Measurements from ENCODE around the gene RHO. TPM values are rescaled to one million over a fixed set of nuclear protein-coding genes. Genes with fewer than 3 reads are reported as not detected.

The RHO gene
- total RNA-seq, 1 experiment from 2014 or later: not detected

GRCh38 chr3:129492691-129493090 lies 35.7 kb upstream of the RHO start:
- Histone ChIP-seq H4K5ac (ENCODE audit: insufficient read length, low read depth, low read length) (no peak overlapping the region), H3K79me2 (ENCODE audit: insufficient read depth, low read length) (no peaks in the 10 kb centered on the region), H2BK20ac (ENCODE audit: low read depth, low read length, poor library complexity, severe bottlenecking) (no peak overlapping the region), H3K4ac (ENCODE audit: low read depth, low read length) (no peak overlapping the region), H2BK15ac (ENCODE audit: low read depth, low read length) (no peak overlapping the region), H3K23me2 (ENCODE audit: insufficient read length, low read depth, low read length, poor library complexity, severe bottlenecking) (no peaks in the 10 kb centered on the region), H3K9me3 (ENCODE audit: control insufficient read depth, low read depth, low read length) (no peaks in the 10 kb centered on the region), H3K79me1 (ENCODE audit: insufficient read depth, low read depth, low read length, poor library complexity, severe bottlenecking) (no peaks in the 10 kb centered on the region), H3T11ph (ENCODE audit: low read length) (no peak overlapping the region), H3K14ac (ENCODE audit: insufficient read depth, low read length) (no peak overlapping the region), H3K23ac (ENCODE audit: insufficient read length, low read depth, low read length) (no peak overlapping the region), H2BK5ac (ENCODE audit: insufficient read length, low read length) (no peak overlapping the region), H3K4me2 (ENCODE audit: insufficient read depth, insufficient read length, low read length) (no peak overlapping the region), H2BK120ac (ENCODE audit: low read depth, low read length, poor library complexity, severe bottlenecking) (no peak overlapping the region), H4K91ac (ENCODE audit: insufficient read length, low read depth, low read length) (no peak overlapping the region), H3K9ac (ENCODE audit: extremely low read depth, insufficient read length, low read length) (no peak overlapping the region), H3K4me1 (ENCODE audit: insufficient read depth, low read length) (peaks cover 6% of the 10 kb centered on the region; the same call in 1 of the 2 replicates), H3K27me3 (ENCODE audit: insufficient read depth, low read length) (no peaks in the 10 kb centered on the region; the same call in 1 of the 2 replicates), H3K56ac (ENCODE audit: insufficient read length, low read depth, low read length) (no peak overlapping the region), H2BK12ac (ENCODE audit: insufficient read length, low read depth, low read length) (no peak overlapping the region), H3K27ac (ENCODE audit: insufficient read length, low read depth, low read length) (no peak overlapping the region), H2AK5ac (ENCODE audit: insufficient read length, low read length) (no peak overlapping the region), H4K8ac (replicated peaks; ENCODE audit: insufficient read length, low read depth, low read length) (no peak overlapping the region), H4K20me1 (ENCODE audit: control insufficient read depth, insufficient read depth, insufficient read length) (no peaks in the 10 kb centered on the region), H2AFZ (ENCODE audit: low read length) (no peak overlapping the region), H3K18ac (ENCODE audit: insufficient read length, low read depth, low read length) (no peak overlapping the region)
- no peaks in the 10 kb centered on the region for H3K9me3 Mint-ChIP-seq
- no peak for DNase-seq
- TF ChIP-seq CTCF (conservative IDR thresholded peaks at IDR 0.05): no peak
- peaks cover 8 to 36% (median 25%) of the 10 kb centered on the region in 3 experiments; a peak in 6 of 7 replicates for H3K36me3 Mint-ChIP-seq (ENCODE audit: insufficient read depth in 1 of 3, low read depth in 3 of 3)
- no CpG with 5 or more reads among the region's 4 CpGs for WGBS (ENCODE audit: extremely low coverage, insufficient read length, low lambda C conversion rate)
- no peak overlapping the region for H3K27ac Mint-ChIP-seq
- peaks cover 16 to 27% of the 10 kb centered on the region in 2 experiments for H3K4me1 Mint-ChIP-seq
- peaks cover 30% of the 10 kb centered on the region for H3K27me3 Mint-ChIP-seq (ENCODE audit: low read depth)
- H3K4me3 Mint-ChIP-seq: no peak overlapping the region
